HG03457 (cell line): ENCODE data around the gene ZNF777.
"Not testable (repeated sequence)": the region's sequence is repeated elsewhere in the genome, so short reads cannot be mapped to it uniquely, and the experiment has no call there.

Experiments
- ATAC-seq: cut with Tn5 transposase; IDR thresholded peaks from one replicate; pipeline ENCODE4 v1.9.1; 2021; ENCODE audit warnings: moderate number of reproducible peaks; ENCODE audit not compliant: unreplicated experiment

Gene ZNF777

GRCh38 chr7:149455175-149455950 is 5.5 kb downstream of the ZNF777 start:
- no peak for ATAC-seq

GRCh38 chr7:149454750-149455149 is 6.1 kb downstream of the ZNF777 start:
- no peak for ATAC-seq

GRCh38 chr7:149454006-149454405 is 6.9 kb downstream of the ZNF777 start:
- no peak for ATAC-seq

GRCh38 chr7:149450821-149451220 is 10.0 kb downstream of the ZNF777 start:
- ATAC-seq: no peak

GRCh38 chr7:149449897-149450296 is 11.0 kb downstream of the ZNF777 start:
- ATAC-seq: no peak

- no peak for ATAC-seq
These were observed 11.9 kb downstream of the ZNF777 start for GRCh38 chr7:149448961-149449360.

- ATAC-seq: not testable (repeated sequence)
These were observed 14.8 kb downstream of the ZNF777 start for GRCh38 chr7:149446026-149446425.

GRCh38 chr7:149444287-149444686 is 16.6 kb downstream of the ZNF777 start:
- no peak for ATAC-seq

- ATAC-seq: no peak
These were observed 17.3 kb downstream of the ZNF777 start for GRCh38 chr7:149443523-149443922.

GRCh38 chr7:149442924-149443323 is 17.9 kb downstream of the ZNF777 start:
- no peak for ATAC-seq

GRCh38 chr7:149440222-149440621 is 20.6 kb downstream of the ZNF777 start:
- ATAC-seq: no peak

- ATAC-seq: no peak
These were observed 24.5 kb downstream of the ZNF777 start for GRCh38 chr7:149436358-149436757.

GRCh38 chr7:149433124-149433523 is 27.7 kb downstream of the ZNF777 start:
- ATAC-seq: no peak

- no peak for ATAC-seq
These were observed 28.7 kb downstream of the ZNF777 start for GRCh38 chr7:149432121-149432691.

- ATAC-seq: no peak
These were observed 29.3 kb downstream of the ZNF777 start for GRCh38 chr7:149431486-149432120.

GRCh38 chr7:149430192-149430591 is 30.7 kb downstream of the ZNF777 start:
- ATAC-seq: no peak

- ATAC-seq: no peak
These were observed 33.0 kb downstream of the ZNF777 start for GRCh38 chr7:149427893-149428292.

GRCh38 chr7:149427096-149427680 is 33.7 kb downstream of the ZNF777 start:
- no peak for ATAC-seq

GRCh38 chr7:149423449-149424110 is 37.3 kb downstream of the ZNF777 start:
- ATAC-seq: no peak

GRCh38 chr7:149422914-149423301 is 38.0 kb downstream of the ZNF777 start:
- no peak for ATAC-seq
